NCI-H1105 treated with DMSO at 0.1 percent for 48 hours (cell line): ENCODE data around the gene NPL.

ENCODE experiments used
- DNase-seq: peaks from one replicate; lab custom pipeline; 2025; lab: John Stamatoyannopoulos, UW

Gene NPL, protein sequence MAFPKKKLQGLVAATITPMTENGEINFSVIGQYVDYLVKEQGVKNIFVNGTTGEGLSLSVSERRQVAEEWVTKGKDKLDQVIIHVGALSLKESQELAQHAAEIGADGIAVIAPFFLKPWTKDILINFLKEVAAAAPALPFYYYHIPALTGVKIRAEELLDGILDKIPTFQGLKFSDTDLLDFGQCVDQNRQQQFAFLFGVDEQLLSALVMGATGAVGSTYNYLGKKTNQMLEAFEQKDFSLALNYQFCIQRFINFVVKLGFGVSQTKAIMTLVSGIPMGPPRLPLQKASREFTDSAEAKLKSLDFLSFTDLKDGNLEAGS

GRCh38 chr1:182789138-182790076, at the start of gene NPL:
TSS of gene NPL (plus strand) at chr1:182789773. CDS start at chr1:182794372, 4,599 bp downstream.
- peak; percentile 72 for DNase-seq

- DNase-seq, result no peak
These were observed 49.5 kb upstream of the NPL start for GRCh38 chr1:182740120-182740519.

DNA sequence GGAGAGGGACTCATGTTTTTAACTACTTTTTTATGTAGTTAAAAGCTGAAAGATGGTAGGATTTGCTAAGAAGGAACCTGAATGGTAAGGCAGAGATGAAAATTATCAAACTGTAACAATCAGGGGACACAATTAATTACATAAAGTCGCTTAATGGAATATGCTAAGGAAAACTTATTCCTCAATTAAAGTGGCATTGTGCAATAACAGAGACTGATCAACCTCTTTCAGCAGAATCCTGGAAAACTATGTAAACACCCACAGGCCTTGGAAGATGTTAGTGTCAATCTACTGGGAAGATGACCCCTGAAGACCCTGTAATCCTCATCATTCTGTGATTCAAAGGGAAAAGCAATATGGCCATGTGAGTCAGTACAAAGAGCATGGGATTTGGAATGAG, 46.8 kb upstream of the NPL start:
- no peak for DNase-seq

DNA sequence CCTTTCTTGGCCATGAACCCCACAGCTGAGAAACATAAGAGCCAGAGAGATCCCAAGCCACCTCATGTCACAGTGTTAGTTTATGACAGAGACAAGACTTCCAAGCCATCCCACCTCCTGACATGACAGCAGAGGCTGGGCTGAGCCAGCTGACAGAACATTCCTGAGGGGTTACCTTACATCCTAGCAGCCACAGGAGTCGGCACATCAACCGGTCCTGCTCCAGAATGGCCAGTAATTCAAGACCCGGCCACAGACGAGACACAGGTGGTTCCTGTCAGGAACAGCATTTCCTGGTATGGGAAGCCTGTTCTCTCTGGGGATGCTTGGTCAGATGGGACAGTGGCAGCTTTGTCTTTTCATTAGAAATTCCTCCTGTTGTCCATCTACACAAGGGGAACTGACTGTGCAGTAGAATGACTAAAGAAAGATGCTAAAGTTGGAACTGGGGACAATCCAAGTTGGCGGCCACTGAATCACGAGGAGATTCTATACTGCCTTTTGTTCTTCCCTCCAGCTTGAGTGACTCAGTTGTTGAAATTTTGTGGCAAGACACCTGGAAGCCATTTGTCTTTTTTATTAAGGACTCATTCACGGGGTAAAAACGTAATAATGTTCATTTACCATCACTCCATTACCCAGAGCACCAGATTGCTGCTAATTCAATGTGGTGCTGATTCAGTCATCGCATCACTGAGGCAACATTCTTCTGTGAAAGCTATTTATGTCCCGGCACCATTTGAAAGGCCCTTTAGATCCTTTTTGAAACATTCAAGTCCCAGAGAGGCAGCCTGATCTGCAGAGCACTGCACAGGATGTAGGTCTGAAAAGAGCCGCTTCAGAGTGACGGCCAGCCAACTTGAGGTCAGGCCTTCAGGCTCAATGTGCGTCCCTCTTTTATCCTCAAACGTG, 37.2 kb upstream of the NPL start:
- DNase-seq, result no peak

- no peak for DNase-seq
These were observed 35.5 kb upstream of the NPL start for GRCh38 chr1:182754087-182754486.

DNA sequence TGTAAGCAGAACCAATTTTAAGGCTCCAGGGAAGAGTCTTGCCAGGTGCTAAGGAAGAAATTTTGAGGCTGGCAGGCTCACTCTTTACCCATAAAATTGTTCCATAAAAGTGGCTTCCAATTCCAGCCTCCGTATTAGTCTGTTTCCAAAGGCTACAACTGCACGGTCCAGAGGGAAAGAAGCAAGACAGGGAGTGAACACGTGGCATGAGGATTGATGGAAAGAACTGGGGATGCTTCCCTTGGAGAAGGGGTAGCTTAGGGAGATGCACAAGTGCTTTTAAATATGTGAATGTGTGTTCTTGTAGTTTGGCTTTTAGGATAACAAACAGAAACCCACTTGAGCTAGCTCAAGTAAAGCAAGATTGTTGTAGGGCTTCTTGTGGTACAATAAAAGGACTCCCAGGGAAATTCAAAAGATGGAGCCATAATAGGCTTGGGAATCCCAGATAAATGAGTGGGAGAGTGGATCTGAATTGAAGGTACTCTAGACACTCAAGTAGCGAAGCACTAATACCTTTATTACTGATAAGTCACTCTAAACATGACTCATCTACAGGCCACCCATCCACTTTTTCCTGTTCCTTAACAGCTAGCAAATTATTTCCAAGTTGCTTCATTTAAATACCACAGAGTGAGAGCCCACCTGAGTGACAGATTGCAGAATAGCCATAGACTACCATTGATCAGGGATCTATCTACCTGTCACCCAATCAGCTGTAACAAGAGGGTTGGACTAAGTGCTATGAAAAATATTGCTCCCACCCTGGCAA, 34.8 kb upstream of the NPL start:
- no peak for DNase-seq

DNA sequence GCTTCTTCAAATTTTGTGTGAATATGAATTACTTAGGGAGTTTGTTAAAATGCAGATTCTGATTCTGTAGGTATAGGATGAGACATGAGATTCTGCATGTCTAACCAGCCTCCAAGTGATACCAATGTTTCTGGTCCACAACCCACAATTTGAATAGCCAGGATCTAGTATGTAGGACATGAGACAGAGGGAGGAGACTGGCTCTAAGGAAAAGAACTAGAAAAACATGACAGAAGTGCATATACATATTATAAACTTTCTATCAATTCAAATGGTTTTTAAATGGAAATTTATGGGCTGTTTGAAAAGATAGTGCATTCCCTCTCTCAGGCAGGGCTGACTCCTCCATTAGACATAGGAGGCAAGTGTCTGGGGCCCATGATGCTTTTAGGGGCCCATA, 33.9 kb upstream of the NPL start:
- no peak for DNase-seq

DNA sequence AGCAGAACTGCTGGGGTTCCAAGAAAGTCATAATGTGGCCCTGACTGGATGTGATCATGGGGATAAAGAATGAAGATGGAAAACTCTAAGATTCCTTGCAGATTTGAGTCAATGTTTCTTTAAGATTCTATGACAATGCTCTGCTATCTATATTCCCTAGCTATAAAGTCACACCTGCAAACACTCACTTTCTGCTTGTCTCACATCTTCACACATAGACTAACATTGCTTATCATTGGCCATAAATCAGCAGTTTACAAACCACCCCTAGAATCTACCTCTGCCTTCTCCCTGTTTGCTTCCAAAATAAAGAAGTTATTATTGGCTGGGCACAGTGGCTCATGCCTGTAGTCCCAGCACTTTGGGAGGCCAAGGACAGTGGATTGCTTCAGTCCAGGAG, 33.1 kb upstream of the NPL start:
- no peak for DNase-seq

- peak; percentile 24 for DNase-seq
These were observed 27.9 kb upstream of the NPL start for GRCh38 chr1:182761396-182762395.

DNA sequence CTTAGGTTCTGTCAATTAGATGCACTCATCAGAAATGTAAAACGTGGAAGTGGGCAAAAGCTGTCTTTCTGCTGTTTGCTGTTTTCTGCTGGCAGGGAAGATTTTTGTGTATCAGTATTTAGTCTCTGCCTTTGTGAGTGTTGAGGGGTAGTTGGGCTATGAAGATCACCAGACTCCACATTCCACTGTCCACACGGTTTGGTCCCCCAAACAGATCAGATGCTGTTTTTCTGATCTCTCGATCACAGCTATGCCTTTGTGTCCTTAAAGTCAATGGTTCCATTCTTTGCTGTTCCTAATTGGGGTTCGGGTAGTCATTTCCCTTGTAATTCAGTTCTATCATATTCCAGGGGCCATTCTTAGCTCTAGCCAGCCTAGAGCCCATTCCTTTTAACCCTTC, 27.0 kb upstream of the NPL start:
- DNase-seq, result no peak

GRCh38 chr1:182764029-182764727, 25.4 kb upstream of the NPL start:
- DNase-seq, result peak; percentile 44

- no peak for DNase-seq
These were observed 24.2 kb upstream of the NPL start for GRCh38 chr1:182765391-182765790.

GRCh38 chr1:182766050-182766449, 23.5 kb upstream of the NPL start:
- DNase-seq, result no peak

DNA sequence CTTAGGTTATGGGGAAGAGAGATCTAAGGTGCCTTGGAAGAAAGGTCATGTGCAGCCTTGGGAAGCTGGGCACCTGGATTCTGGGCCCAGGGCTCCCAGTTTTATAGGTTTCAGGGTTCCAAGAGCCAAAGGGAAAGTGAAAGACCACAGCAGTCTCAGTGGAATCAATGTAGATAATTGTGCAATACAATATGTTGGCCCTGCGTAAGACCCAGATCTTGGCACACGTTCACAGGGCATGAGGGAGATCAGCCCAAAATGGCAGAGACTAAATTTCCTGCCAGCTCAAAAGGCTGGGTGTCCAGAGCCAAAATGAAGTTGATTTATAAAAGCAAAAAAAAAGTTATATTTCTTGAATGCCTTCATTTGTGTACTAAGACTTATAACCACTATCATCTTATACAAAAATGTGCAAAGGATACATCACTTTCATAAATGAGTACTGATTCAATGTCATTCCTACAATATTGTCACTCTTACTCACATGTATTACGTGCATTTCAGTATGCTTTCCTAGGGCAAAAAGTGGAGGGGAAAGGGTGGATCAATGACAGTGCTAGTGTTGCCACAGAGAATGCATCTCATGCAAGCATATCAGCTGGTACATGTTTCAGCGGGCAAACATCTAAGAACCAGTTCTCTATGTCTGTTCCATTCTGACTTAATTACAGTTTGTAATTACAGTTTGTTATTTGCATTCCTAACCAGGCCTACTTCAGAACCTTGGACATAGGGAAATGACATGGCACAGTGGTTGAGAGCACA, 22.5 kb upstream of the NPL start:
- DNase-seq, result no peak

GRCh38 chr1:182768963-182769362, 20.6 kb upstream of the NPL start:
- no peak for DNase-seq

DNA sequence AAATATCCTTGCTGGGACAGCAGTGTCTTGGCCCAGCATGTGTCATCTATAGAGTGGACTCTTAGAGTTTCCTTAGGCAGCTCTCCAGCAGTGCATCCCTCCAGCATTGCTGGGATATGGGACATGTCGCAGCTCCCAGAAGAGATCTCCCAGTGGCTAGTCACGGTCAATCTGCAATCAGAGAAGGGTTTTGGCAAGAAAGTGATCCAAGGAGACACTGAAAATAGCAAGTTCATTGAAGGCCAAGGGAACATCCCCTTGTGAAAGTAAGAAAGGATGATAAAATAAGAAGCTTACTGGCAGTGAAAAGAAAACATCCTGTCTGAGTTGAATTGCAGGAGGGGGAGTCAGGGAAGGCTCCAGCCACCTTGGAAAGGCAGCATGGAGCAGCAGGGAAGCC, 19.3 kb upstream of the NPL start:
- DNase-seq, result no peak

- DNase-seq, result no peak
These were observed 18.2 kb upstream of the NPL start for GRCh38 chr1:182771187-182771984.

DNA sequence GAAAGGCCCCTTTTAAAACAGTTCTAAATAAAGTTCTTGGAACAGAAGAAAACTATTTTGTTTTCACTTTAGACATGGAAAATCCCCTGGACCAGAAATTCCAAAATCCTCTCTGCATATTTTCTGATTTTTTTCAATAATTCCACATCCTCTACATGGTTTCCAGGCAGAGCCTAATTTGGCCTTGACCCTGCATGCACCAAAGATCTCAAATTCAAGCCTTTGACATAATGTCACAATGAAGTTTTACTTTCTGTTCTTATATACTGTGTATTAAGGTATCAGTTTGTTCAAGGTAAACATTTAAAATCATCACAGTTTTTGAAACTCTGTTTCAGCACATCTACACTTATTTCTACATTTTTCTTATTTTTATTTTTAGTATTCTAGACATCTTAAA, 12.2 kb upstream of the NPL start:
- DNase-seq, result no peak
